GM19238 (cell line): ENCODE data around the gene DDX21.
A peak's percentile ranks its signal among the peaks of the same experiment; 100 is the strongest.
"Not testable (repeated sequence)": the region's sequence is repeated elsewhere in the genome, so short reads cannot be mapped to it uniquely, and the experiment has no call there.

ENCODE experiments used
- DNase-seq: peaks from one replicate; pipeline ENCODE4 v3.0.0; 2011; ENCODE audit warnings: low spot score; ENCODE audit not compliant: insufficient read length

Gene DDX21

DNA sequence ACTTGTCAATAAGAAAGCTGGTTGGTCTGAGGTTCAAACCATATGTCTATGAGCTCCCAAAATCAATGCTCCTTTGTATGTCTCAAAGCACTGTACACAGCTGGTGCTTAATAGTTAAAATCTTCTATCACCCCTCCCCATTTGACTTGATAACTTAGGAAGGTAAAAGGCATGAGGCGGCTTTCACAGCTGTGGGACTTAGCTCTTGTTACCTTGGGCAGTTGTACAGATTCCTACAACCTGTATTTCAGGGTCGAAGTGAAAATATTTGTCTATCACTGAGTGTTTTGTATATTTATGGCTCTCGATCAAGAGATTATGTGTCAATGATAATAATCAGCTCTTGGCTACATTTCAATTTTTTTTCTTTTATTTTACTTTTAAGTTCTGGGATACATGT is 31.6 kb downstream of the DDX21 start:
- DNase-seq, result no peak

DNA sequence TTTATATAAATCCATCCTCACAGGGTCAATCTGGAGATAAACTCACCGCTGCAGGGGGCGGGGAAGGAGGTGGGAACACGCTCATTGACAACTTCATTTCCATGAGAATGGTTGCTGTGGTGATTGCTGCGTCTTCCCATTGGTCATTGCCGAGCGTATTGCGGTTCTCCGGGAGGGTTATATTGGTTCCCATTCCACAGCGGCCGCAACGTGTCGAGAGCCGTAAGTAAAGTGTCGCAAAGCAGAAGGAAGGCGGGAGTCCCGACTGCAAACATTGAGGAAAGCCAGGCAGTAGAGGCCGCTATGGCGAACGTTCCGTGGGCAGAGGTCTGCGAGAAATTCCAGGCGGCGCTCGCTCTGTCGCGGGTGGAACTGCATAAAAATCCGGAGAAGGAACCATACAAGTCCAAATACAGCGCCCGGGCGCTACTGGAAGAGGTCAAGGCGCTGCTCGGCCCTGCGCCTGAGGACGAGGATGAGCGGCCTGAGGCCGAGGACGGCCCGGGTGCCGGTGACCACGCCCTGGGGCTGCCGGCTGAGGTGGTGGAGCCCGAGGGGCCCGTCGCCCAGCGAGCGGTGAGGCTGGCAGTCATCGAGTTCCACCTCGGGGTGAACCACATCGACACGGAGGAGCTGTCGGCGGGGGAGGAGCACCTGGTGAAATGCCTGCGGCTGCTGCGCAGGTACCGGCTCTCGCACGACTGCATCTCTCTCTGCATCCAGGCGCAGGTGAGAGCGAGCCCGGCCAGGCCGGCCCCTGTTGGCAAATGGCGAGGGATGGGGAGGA is 32.8 kb downstream of the DDX21 start, which contains the start of gene KIFBP:
TSS of gene KIFBP (plus strand) at position 274 of the 787 bp plus-strand sequence. CDS start at position 304, 30 bp downstream.
- peak; percentile 81 for DNase-seq

DNA sequence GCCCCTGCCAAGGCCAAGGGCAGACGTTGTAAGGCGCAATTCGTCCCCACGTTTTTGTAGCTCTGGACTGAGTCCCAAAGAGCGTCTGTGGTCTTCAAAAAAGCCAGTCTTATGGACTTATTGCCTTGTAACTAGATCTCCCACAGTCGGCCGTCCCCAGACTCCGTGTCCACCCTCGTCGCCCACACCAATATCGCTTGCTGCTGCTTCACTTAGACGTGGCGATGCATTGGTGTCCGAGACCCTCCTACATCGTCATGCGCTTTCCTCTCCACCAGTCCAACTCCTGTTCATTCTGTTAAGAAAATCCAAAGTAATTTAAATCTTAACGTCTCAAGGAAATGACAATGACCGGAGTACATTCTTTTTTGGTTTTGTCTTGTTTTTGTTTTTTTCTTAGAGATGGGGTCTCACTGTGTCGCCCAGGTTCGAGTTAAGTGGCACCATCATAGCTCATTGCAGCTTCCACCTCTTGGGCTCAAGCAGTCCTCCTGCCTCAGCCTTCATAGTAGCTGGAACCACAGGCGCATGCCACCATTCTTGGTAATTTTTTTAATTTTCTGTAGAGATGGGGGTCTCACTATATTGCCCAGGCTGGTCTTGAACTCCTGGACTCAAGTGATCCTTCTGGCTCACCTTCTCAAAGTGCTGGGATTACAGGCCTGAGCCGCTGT is 33.5 kb downstream of the DDX21 start:
- DNase-seq, result no peak

DNA sequence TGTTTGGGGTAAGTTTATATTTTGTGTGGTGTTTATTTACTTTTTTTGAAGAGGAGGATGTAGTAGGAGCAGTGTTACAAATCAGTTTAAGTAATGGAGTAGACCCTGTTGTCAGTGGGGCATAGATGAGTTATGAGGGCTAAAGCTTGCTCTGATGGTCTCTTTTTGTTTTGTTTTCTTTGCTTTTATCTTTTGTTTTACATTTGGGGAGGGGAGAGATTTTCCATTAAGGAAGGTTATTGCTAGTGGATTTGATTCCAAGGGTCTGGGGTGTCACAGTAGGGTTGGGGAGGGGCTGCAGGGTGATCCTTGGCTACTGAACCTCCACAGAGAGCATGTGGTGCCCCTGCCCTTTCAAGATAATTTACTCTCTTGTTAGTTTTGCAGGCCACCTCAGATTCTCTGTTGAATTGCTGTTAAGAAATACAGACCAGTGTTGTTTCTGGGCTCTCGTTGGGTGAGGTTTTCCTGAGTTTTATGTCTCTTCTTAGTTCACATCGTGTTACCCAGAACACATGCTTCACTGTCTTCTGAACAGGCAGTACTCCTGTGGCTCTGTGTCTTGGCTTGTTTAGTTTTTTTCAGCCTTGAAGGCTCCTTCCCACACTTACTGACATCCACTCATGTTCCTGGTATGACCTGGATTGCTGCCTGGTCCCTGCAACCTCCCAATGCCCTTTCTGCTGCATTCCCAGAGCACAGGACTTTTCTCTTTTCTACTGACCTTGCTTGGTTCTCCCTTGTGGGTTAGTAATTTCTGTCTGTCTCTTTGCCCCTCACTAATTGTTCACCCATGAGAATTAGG is 36.9 kb downstream of the DDX21 start:
- no peak for DNase-seq

DNA sequence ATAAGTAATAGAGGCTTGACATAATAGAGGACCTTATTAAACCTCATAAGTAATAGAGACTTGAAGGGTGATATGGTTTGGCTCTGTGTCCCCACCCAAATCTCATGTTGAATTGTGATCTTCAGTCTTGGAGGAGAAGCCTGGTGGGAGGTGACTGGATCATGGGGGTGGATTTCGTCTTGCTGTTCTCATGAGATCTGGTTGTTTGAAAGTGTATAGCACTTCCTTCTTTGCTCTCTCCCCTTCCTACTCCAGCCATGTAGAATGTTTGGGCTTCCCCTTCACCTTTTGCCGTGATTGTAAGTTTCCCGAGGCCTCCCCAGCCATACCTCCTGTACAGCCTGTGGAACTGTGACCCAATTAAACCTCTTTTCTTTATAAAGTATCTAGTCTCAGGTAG is 41.2 kb downstream of the DDX21 start:
- no peak for DNase-seq

DNA sequence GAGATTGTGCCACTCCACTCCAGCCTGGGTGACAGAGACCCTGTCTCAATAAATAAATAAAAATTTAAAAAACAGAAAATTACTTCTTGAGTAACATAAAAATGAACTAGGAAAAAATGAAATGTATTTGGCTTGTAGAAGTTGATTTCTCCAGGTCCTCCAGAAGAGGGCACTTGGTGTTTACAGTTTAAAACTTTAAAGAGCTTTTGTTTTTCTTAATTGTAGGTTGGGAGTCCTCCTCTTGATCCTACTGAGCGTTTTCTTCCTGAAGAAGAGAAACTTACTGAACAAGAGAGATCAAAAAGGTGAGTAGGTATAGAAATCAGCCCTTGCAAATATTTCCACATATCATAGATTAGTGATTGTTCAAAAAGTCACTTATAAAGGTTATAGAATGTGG is 48.9 kb downstream of the DDX21 start:
- DNase-seq, result no peak

DNA sequence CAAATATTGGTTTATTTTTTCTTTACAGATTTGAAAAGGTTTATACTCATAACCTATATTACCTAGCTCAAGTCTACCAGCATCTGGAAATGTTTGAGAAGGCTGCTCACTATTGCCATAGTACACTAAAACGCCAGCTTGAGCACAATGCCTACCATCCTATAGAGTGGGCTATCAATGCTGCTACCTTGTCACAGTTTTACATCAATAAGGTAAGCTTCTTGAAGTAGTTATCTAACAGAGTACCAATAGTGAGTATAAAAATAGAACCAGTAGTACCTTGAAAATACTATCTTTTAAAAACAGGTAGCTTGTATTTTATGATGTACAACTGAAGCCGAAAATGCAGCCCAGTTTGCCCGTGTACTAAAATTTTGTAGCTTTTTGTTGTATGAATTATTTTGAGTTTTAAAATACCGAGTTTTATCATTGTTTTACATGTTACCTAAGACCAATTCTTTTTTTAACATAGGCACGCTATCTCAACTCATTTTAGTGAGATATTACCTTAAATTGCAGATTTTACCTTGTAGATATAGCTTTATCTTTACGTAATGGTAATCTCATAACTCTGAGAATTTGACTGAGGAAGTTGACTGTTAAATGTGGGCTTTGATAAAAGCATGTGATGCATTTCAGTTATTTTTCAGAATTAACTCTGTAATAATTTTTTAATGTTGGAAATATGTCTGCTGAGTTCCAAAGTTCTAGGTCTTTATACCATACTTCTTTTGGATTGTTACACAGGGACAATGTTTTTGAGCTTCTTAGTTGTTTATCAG is 49.9 kb downstream of the DDX21 start:
- no peak for DNase-seq

DNA sequence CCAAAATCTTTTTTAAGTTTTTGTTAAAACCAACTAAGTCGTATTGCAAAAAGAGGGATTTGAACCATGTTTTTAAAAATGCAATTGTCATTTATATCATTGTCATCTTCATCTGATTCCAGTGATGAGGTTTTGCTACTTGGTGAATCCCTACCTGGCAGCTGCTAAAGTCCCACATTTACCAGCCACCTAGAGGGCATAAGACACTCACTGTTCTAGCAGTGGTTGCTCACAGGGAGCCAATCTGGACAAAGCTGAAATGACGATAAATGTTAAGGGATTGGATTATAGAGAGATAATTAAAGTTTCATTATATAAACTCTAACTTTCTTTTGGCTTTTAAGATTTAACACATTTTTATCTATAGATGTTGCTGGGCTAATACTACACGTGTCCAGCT is 51.3 kb downstream of the DDX21 start:
- no peak for DNase-seq

DNA sequence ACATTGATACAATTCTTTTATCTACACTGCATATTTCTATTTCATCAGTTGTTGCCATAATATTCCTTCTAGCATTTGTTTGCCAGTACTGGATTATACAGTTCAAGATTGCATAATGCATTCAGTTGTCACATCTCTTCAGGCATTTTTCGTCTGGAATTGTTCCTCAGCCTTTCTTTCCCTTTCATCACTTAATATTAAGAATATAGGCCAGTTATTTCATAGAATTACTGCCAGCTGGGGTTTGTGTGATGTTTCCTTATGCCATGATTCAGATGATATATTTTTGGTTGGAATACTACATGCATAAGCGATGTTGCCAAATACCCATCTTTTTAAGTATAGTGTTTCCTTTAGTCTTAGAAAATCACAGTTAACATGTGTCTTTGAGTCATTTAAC is 53.4 kb downstream of the DDX21 start:
- DNase-seq, result no peak

DNA sequence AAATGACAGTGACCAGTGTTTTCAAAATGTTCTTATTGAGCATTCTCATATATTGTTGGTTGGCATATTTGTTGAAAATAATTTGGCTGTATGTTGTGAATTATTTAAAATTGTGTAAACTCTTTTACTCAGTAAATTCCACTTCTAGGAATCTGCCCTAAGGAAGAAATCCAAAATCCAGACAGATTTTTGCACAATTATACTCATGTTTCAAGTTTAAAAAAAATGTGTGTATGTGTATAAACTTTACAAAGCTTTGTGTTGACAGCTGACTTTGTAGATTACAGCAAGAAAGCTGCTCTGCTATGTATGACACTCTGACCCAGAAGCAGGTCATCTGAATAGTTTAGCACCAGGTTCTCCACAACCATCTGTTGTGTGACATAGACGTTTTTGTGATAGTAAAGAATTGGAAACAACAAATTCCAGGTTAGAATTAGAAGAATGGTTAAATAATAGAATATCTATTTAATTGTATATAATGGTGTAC is 54.2 kb downstream of the DDX21 start:
- DNase-seq, result no peak

DNA sequence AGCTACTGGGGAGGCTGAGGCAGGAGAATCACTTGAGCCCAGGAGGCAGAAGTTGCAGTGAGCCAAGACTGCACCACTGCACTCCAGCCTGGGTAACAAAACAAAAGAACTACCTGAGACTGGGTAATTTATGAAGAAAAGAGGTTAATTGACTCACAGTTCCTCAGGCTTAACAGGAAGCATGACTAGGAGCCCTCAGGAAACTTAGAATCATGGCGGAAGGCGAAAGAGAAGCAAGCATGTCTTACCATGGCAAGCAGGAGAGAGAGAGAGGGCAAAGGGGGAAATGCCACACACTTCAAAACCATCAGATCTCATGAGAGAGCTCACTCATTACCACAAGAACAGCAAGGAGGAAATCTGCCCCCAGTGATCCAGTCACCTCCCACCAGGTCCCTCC is 56.8 kb downstream of the DDX21 start:
- DNase-seq, result not testable (repeated sequence)

DNA sequence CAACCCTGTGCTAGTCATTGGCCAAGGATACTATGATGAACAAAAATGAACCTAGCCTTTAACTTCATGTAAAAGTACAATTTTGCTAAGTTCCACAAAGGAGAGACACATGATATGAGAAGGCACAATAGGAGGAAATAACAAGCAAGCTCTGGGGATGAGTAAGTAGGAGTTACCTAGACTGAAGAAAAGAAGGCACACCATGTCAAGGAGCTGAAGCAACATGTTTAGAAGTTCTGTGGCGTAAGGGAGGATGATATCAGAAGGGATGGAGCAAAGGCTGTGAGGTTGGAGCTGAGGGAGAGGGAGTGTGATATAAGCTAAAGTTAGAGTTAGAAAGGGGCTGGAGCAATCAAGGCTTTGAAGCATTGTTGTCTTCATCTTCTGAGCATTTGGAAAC is 58.2 kb downstream of the DDX21 start:
- DNase-seq, result no peak

DNA sequence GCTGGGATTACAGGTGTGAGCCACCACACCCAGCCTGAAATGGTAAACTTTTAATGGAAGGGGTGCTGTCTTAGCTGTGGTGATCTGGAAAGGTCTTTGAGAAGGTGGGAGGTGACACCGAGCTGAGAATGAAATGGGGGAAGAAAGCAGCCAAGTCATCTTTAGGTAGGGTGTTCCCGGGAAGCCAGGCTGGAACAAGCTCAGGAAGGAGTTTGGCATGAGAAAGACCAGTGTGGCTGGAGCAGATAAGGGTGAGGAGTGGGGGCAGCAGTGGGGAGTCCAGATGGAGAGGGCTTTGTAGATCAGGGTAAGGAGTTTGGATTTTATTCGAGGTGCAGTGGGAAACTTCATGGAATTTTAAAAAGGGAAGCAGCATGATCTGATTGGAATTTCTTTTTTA is 62.6 kb downstream of the DDX21 start:
- no peak for DNase-seq

DNA sequence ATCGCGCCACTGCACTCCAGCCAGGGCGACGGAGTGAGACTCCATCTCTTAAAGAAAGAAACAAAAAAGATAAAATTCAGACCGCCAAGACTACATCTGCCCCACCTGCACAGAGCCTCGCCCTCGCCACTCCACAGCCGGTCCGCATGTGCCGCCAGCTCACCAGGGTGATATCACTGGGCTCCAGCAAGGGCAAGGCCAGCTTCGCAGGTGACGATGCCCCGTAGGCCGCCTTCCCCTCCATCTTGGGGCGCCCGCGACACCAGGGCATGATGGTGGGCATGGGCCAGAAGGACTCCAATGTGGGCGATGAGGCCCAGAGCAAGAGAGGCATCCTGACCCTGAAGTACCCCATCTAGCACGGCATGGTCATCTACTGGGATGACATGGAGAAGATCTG is 66.6 kb downstream of the DDX21 start:
- no peak for DNase-seq

DNA sequence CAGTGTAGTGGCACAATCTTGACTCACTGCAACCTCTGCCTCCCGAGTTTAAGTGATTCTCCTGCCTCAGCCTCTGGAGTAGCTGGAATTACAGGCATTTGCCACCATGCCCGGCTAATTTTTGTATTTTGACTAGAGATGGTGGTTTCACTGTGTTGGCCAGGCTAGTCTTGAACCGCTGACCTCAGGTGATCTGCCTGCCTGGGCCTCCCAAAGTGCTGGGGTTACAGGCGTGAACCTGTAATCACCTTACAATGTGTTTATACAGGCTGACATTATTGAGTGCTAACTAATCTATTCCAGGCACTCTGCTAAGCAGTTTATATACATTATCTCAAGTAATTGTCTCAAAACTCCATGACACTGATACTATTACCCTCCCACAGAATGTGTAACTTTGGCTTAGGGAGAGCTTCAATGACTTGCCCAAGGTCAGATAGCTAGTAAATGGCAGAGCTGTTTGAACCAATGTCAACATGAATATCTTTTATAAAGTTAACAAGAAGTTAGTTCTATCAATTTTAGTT is 69.5 kb downstream of the DDX21 start:
- DNase-seq, result no peak

DNA sequence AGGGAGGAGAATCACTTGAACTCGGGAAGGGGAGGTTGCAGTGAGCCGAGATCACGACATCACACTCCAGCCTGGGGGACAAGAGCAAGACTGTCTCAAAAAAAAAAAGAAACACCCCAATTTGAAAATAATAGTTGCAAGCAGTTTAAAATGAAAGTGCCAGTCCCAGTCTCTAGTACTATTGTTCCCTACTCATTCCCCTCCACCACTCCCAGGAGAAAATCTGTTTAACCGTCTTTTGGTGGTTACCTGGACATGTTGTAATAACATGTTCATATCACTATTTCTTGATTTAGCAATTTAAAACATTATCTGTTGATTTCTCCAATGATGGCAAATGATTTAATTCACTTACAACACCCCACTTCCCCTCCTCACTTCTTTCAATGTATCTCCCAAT is 77.3 kb downstream of the DDX21 start:
- no peak for DNase-seq
